DND-41 (cell line): Measurements from ENCODE around the gene SEBOX.

ENCODE experiments used
- ATAC-seq: fragments of 200-7000 bp; cut with Tn5 transposase; 3 replicates; pipeline ENCODE4 v1.9.1; 2021; ENCODE audit warnings: low read depth; ENCODE audit not compliant: insufficient read depth
- DNase-seq: peaks from one replicate; pipeline ENCODE4 v3.0.0-alpha.2; 2020
- H2AFZ ChIP-seq: 2 replicates; pipeline ENCODE4 v1.6.0; 2012; ENCODE audit warnings: low read depth, low read length
- H3K27ac ChIP-seq: 2 replicates; pipeline ENCODE4 v1.5.1; 2012; ENCODE audit warnings: low read length, inconsistent platforms
- H3K27me3 ChIP-seq: fragments of 200-600 bp; sonication (generic); 2 replicates; pipeline ENCODE4 v1.6.0; 2012; ENCODE audit warnings: low read length, mild to moderate bottlenecking, inconsistent platforms; ENCODE audit not compliant: insufficient read depth, poor library complexity
- H3K36me3 ChIP-seq: 2 replicates; pipeline ENCODE4 v1.5.1; 2012; ENCODE audit warnings: low read length, inconsistent platforms; ENCODE audit not compliant: insufficient read depth
- H3K4me1 ChIP-seq: 2 replicates; pipeline ENCODE4 v1.5.1; 2012; ENCODE audit warnings: mild to moderate bottlenecking, low read length; ENCODE audit not compliant: insufficient read depth
- H3K4me2 ChIP-seq: 2 replicates; pipeline ENCODE4 v1.6.0; 2012; ENCODE audit warnings: mild to moderate bottlenecking, moderate library complexity, low read length, inconsistent platforms; ENCODE audit not compliant: insufficient read depth
- H3K4me3 ChIP-seq, 2 experiments: fragments of 200-600 bp in 1 of 2; shearing (Covaris generic) in 1 of 2; 2 replicates each; pipeline ENCODE4 v1.5.1; 2012 to 2016; ENCODE audit warnings: inconsistent platforms in 2 of 2, low read length in 2 of 2, mild to moderate bottlenecking in 2 of 2, low read depth in 1 of 2, moderate library complexity in 1 of 2
- H3K79me2 ChIP-seq: 2 replicates; pipeline ENCODE4 v1.6.0; 2012; ENCODE audit warnings: low read length, inconsistent platforms; ENCODE audit not compliant: insufficient read depth
- H3K9ac ChIP-seq: 2 replicates; pipeline ENCODE4 v1.6.0; 2012; ENCODE audit warnings: low read depth, mild to moderate bottlenecking, inconsistent platforms, low read length, moderate library complexity
- H3K9me3 ChIP-seq: 2 replicates; pipeline ENCODE4 v1.5.1; 2012; ENCODE audit warnings: low read length, moderate library complexity, mild to moderate bottlenecking, inconsistent platforms; ENCODE audit not compliant: insufficient read depth, severe bottlenecking
- H4K20me1 ChIP-seq: 2 replicates; pipeline ENCODE4 v1.6.0; 2012; ENCODE audit warnings: low read length; ENCODE audit not compliant: insufficient read depth
- EZH2 ChIP-seq: IDR thresholded peaks from 3 replicates; pipeline ENCODE4 v1.6.1; 2012; ENCODE audit warnings: borderline replicate concordance, low read depth, mild to moderate bottlenecking, moderate library complexity, low read length, inconsistent platforms; ENCODE audit not compliant: severe bottlenecking
- TF ChIP-seq, protein P1 (sequence below): IDR thresholded peaks from 2 replicates; pipeline ENCODE4 v1.5.1; 2012; ENCODE audit warnings: borderline replicate concordance, low read length, moderate library complexity, mild to moderate bottlenecking; ENCODE audit not compliant: poor library complexity, severe bottlenecking; ENCODE audit errors: extremely low read depth

SEBOX gene

DNA sequence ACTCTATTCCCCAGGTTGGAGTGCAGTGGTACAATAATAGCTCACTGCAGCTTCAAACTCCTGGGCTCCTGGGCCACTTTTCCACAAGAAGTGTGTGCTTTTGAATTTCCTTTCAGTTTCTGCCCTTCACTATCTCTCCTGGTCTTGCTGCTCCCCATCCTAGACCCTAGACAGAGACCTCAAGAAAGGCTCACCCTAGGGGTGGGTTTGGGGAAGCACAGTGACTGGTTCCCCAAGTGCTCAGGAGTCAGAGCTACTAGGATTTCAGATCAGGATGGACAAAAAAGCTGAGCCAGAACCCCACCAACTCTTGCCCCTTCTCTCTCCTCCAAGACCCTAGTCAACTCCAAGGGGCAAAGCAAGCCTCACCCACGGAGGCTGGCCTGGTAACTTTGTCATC is 1.6 kb upstream of the SEBOX start:
- Histone ChIP-seq H3K9ac (no peak overlapping the region), H2AFZ (no peak overlapping the region), H3K4me2 (no peak overlapping the region), H3K4me1 (peaks cover under 1% of the 10 kb centered on the region; the same call in 1 of the 2 replicates), H3K9me3 (no peaks in the 10 kb centered on the region), H4K20me1 (peaks cover 5% of the 10 kb centered on the region), H3K4me3 (no peak overlapping the region), H3K27me3 (no peaks in the 10 kb centered on the region), H3K79me2 (no peaks in the 10 kb centered on the region), H3K27ac (no peak overlapping the region), H3K36me3 (peaks cover 14% of the 10 kb centered on the region)
- ATAC-seq = no peak
- TF ChIP-seq, protein P1, sequence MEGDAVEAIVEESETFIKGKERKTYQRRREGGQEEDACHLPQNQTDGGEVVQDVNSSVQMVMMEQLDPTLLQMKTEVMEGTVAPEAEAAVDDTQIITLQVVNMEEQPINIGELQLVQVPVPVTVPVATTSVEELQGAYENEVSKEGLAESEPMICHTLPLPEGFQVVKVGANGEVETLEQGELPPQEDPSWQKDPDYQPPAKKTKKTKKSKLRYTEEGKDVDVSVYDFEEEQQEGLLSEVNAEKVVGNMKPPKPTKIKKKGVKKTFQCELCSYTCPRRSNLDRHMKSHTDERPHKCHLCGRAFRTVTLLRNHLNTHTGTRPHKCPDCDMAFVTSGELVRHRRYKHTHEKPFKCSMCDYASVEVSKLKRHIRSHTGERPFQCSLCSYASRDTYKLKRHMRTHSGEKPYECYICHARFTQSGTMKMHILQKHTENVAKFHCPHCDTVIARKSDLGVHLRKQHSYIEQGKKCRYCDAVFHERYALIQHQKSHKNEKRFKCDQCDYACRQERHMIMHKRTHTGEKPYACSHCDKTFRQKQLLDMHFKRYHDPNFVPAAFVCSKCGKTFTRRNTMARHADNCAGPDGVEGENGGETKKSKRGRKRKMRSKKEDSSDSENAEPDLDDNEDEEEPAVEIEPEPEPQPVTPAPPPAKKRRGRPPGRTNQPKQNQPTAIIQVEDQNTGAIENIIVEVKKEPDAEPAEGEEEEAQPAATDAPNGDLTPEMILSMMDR = no peak
- TF ChIP-seq EZH2 = no peak
- no peak for DNase-seq

DNA sequence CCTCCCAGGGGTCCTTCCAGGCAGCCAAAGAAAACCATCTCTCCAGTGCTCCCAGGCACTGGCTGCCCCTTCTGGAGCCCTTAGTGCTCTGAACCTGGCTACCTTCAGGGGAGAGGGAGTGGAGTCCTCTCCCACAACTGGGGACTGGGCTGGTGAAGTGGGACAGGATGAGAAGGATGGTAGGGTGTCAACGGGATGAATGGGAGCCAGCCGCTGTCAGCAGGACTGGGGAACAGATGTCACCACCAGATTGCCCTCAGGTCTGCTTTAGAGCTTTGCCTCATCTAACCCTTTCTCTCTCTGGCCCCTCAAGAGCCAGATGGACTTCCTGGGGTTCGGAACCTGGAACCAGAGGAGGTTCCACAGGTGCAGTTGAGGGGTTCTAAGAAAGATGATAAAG is 488 bp upstream of the SEBOX start:
- no peaks in the 10 kb centered on the region for H3K79me2 ChIP-seq
- no peaks in the 10 kb centered on the region for H3K4me1 ChIP-seq
- no peaks in the 10 kb centered on the region for H3K27me3 ChIP-seq
- H3K9ac ChIP-seq = no peak overlapping the region
- no peak overlapping the region for H2AFZ ChIP-seq
- H3K4me3 ChIP-seq = no peak overlapping the region
- peaks cover 25% of the 10 kb centered on the region for H3K36me3 ChIP-seq
- H3K27ac ChIP-seq = no peak overlapping the region
- H3K4me2 ChIP-seq = no peak overlapping the region
- peaks cover 4% of the 10 kb centered on the region for H4K20me1 ChIP-seq
- ATAC-seq (no peak), DNase-seq (no peak)
- no peaks in the 10 kb centered on the region for H3K9me3 ChIP-seq
- TF ChIP-seq EZH2 = no peak
- TF ChIP-seq, protein P1 = no peak

DNA sequence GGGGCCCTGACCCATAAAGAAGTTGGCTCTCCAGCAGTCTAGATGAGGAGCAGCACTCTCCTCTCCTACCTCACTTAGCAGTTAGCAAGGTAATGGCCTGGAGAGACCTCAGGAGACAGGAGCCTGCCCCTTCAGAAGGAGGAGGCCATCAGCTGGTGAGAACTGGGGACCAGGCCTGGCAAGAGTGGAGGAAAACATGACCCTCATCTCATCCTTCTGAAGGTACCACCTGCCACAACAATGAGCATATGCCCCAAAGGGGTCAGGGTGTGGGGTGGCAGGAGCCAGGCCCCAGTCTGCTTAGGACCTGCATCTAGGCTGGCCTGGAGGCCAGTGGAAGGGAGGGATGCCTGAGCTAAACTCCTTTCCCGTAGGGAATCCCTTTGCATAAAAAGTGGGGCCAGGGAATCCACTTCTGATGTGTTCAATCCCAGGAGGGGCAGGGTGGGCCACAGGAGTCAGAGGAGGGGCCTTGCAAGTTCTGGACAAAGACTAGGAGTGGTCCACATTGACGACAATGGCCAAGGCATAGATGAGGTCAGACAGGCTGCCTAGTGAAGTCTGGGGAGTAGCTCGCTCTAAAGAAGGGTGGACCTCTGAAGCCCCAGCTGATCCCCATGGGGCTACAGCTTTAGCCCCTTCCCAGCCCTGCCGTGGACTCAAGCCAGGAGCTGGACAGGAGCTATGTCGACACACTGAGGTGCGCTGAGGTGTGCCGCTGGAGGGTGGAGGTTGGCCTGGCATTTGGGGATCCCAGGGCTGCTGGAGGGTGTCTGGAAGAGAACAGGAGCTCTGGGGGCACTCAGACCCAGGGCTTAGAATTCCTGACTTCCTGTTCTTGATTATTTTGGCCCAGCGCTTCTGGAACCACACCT is 986 bp downstream of the SEBOX start:
- TF ChIP-seq EZH2 = no peak
- TF ChIP-seq, protein P1 = no peak
- ATAC-seq (no peak), DNase-seq (no peak)
- Histone ChIP-seq H4K20me1 (peaks cover 4% of the 10 kb centered on the region; the same call in 1 of the 2 replicates), H3K9ac (no peak overlapping the region), H3K27me3 (no peaks in the 10 kb centered on the region), H2AFZ (no peak overlapping the region), H3K9me3 (no peaks in the 10 kb centered on the region), H3K4me2 (no peak overlapping the region), H3K4me1 (peaks cover 3% of the 10 kb centered on the region; the same call in 1 of the 2 replicates), H3K79me2 (peaks cover 3% of the 10 kb centered on the region; the same call in 1 of the 2 replicates), H3K36me3 (peaks cover 37% of the 10 kb centered on the region), H3K27ac (no peak overlapping the region), H3K4me3 (no peak overlapping the region)
